CD14-positive monocyte (primary cell): Measurements from ENCODE around the gene RALA. TPM values are rescaled to one million over a fixed set of nuclear protein-coding genes. Genes with fewer than 3 reads are reported as not detected.

Experiments
- DNase-seq, 3 donors: peaks; one replicate each; pipeline ENCODE4 v3.0.0-alpha.2; 2011 to 2022
- H2AFZ ChIP-seq: 2 replicates; pipeline ENCODE4 v1.6.0; 2012; ENCODE audit warnings: mild to moderate bottlenecking, low read depth, low read length, inconsistent platforms; ENCODE audit not compliant: insufficient read depth, poor library complexity, severe bottlenecking
- H3K27ac ChIP-seq, 2 donors: 1 replicate in 1 of 2; 2 replicates in 1 of 2; pipeline ENCODE4 v1.5.1; 2012 to 2013; ENCODE audit warnings: low read length in 2 of 2, control low read depth in 1 of 2, inconsistent platforms in 1 of 2, low read depth in 1 of 2, mild to moderate bottlenecking in 1 of 2
- H3K27me3 ChIP-seq, 2 donors: one replicate each; pipeline versions ENCODE4 v1.6.0 to v1.6.1; 2011 to 2013; ENCODE audit warnings: low read length in 2 of 2; ENCODE audit not compliant: control insufficient read depth in 2 of 2, insufficient read depth in 2 of 2
- H3K36me3 ChIP-seq, 2 donors: replicated peaks in 1 of 2; 1 replicate in 1 of 2; 2 replicates in 1 of 2; pipeline versions ENCODE4 v1.5.1 to v1.6.1; 2012 to 2013; ENCODE audit warnings: low read length in 2 of 2, control low read depth in 1 of 2, inconsistent platforms in 1 of 2, mild to moderate bottlenecking in 1 of 2; ENCODE audit not compliant: insufficient read depth in 2 of 2, control insufficient read depth in 1 of 2
- H3K4me1 ChIP-seq, 2 donors: 1 replicate in 1 of 2; 2 replicates in 1 of 2; pipeline versions ENCODE4 v1.5.1 to v1.6.1; 2012 to 2013; ENCODE audit warnings: low read length in 2 of 2, control low read depth in 1 of 2, inconsistent platforms in 1 of 2, mild to moderate bottlenecking in 1 of 2, moderate library complexity in 1 of 2; ENCODE audit not compliant: insufficient read depth in 2 of 2, control insufficient read depth in 1 of 2
- H3K4me2 ChIP-seq: replicated peaks from 2 replicates; pipeline ENCODE3; 2012; ENCODE audit warnings: low read length, moderate library complexity, mild to moderate bottlenecking; ENCODE audit not compliant: poor library complexity, severe bottlenecking; ENCODE audit errors: extremely low read depth
- H3K4me3 ChIP-seq, 3 experiments: fragments of 200-600 bp in 1 of 3; sonication (generic) in 1 of 3; replicated peaks in 1 of 3; 1 replicate in 2 of 3; 2 replicates in 1 of 3; pipeline ENCODE4 v1.5.1; 2011 to 2013; ENCODE audit warnings: low read length in 3 of 3, mild to moderate bottlenecking in 3 of 3, control low read depth in 2 of 3, low read depth in 2 of 3, inconsistent platforms in 1 of 3, moderate library complexity in 1 of 3
- H3K79me2 ChIP-seq: 2 replicates; pipeline ENCODE4 v1.6.0; 2012; ENCODE audit warnings: mild to moderate bottlenecking, control low read depth, inconsistent platforms, low read length, moderate library complexity; ENCODE audit not compliant: insufficient read depth
- H3K9ac ChIP-seq: 2 replicates; pipeline ENCODE4 v1.6.0; 2017; ENCODE audit warnings: low read length, mild to moderate bottlenecking; ENCODE audit not compliant: insufficient read depth, poor library complexity, severe bottlenecking
- H3K9me3 ChIP-seq, 2 donors: replicated peaks in 1 of 2; 1 replicate in 1 of 2; 2 replicates in 1 of 2; pipeline versions ENCODE4 v1.5.1 to v1.6.1; 2012 to 2013; ENCODE audit warnings: low read length in 2 of 2, control low read depth in 1 of 2; ENCODE audit not compliant: control insufficient read depth in 1 of 2, insufficient read depth in 1 of 2
- H4K20me1 ChIP-seq: 2 replicates; pipeline ENCODE4 v1.6.0; 2012; ENCODE audit warnings: mild to moderate bottlenecking, low read length, control low read depth, moderate library complexity; ENCODE audit not compliant: insufficient read depth
- H3K27ac Mint-ChIP-seq, 7 donors: one replicate each; pipeline ENCODE4 v1.8.0; 2020; ENCODE audit warnings: mild to moderate bottlenecking in 7 of 7, mixed read lengths in 7 of 7, moderate library complexity in 6 of 7, inconsistent platforms in 2 of 7
- H3K27me3 Mint-ChIP-seq, 3 donors: one replicate each; pipeline ENCODE4 v1.8.0; 2021 to 2022; ENCODE audit warnings: low read depth in 3 of 3, mild to moderate bottlenecking in 3 of 3, mixed read lengths in 3 of 3, moderate library complexity in 3 of 3, inconsistent platforms in 1 of 3
- H3K36me3 Mint-ChIP-seq, 2 donors: one replicate each; pipeline ENCODE4 v1.8.0; 2020; ENCODE audit warnings: mixed read lengths in 2 of 2, inconsistent platforms in 1 of 2, mild to moderate bottlenecking in 1 of 2
- H3K4me1 Mint-ChIP-seq: one replicate; pipeline ENCODE4 v1.8.0; 2020; ENCODE audit warnings: mild to moderate bottlenecking, mixed read lengths
- H3K4me3 Mint-ChIP-seq, 2 donors: one replicate each; pipeline ENCODE4 v1.8.0; 2020; ENCODE audit warnings: mild to moderate bottlenecking in 2 of 2, mixed read lengths in 2 of 2, moderate library complexity in 1 of 2
- H3K9me3 Mint-ChIP-seq, 7 donors: one replicate each; pipeline ENCODE4 v1.8.0; 2020 to 2022; ENCODE audit warnings: mixed read lengths in 7 of 7, mild to moderate bottlenecking in 6 of 7, moderate library complexity in 6 of 7, inconsistent platforms in 2 of 7
- CTCF ChIP-seq: fragments of 200-600 bp; IDR thresholded peaks from one replicate; pipeline ENCODE4 v1.8.0; 2022; ENCODE audit warnings: antibody characterized with exemption, mild to moderate bottlenecking
- WGBS: methylation state at CpG from one replicate; pipeline ENCODE4 v1.1.5; 2013; ENCODE audit warnings: missing lambda C conversion rate; ENCODE audit not compliant: insufficient coverage; 5-methylcytosine and 5-hydroxymethylcytosine counted together
- intact Hi-C, 2 donors: fragments of 100-400 bp; cut with micrococcal nuclease; formaldehyde crosslinking; loops; one replicate each; pipeline versions ENCODE4 v1.15.0 to v1.15.1; 2023
- polyA plus RNA-seq, 3 donors: library from polyadenylated mRNA; depleted of rRNA in 1 of 3; unstranded in 2 of 3; stranded (reverse) in 1 of 3; fragments of 300-500 nt in 2 of 3; fragments of >200 nt in 1 of 3; fragmentation: Illumina TruSeq in 2 of 3; gene quantifications; 1 replicate in 2 of 3; 2 replicates in 1 of 3; pipeline ENCODE4 v1.2.3, GENCODE V29; 2012 to 2021

RALA gene
- polyA plus RNA-seq, 3 donors = 5.9 to 32.0 (median 30.8) TPM

DNA sequence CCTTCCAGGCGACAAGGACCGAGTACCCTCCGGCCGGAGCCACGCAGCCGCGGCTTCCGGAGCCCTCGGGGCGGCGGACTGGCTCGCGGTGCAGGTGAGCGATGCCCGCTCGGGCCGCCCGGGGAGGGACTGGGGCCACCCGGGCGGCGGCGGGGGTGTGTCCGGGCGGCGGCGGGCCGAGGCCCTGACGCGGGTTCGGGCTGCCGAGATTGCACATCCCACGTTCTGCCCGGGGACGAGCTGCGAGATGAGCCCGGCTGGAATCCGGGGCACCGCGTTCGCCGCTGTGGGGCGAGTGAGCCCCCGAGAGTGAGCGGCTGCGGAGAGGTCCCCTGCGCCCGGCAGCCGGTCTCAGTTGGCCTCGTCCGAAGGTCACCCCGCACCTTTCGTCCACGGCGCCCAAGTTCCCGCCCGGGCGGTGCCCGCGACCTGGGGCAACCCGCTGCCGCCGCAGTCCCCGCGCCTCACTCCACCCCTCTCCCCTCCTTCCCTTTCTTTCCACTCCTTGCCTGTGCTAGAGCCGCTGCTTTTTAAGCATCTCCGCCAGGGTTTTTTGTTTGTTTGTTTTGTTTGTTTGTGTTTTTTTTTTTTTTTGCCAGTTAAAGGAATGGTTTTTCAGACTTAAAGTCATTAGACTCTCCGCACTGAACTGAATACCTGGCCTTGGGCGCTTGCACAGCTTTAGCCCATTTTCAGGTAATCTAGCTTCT lies 515 bp downstream of the RALA start:
- Histone ChIP-seq H3K27ac (peak overlapping the region; percentile 78 to 94), H3K4me3 (peak overlapping the region; percentile 65 to 84 (median 71)), H3K79me2 (peaks cover 66% of the 10 kb centered on the region), H3K36me3 (no peaks in the 10 kb centered on the region), H3K27me3 (no peaks in the 10 kb centered on the region), H3K4me1 (peaks cover 34% of the 10 kb centered on the region in 2 donors), H3K9me3 (no peaks in the 10 kb centered on the region), H3K9ac (peak overlapping the region; percentile 93), H2AFZ (peak overlapping the region; percentile 93), H4K20me1 (peaks cover 31% of the 10 kb centered on the region), H3K4me2 (peak overlapping the region; percentile 88)
- no peaks in the 10 kb centered on the region for H3K9me3 Mint-ChIP-seq
- peaks cover 1 to 5% of the 10 kb centered on the region in 2 donors for H3K36me3 Mint-ChIP-seq
- TF ChIP-seq CTCF = no peak
- peak; percentile 7 to 27 (median 15) for DNase-seq
- peak overlapping the region; percentile 89 to 92 for H3K4me3 Mint-ChIP-seq
- H3K27ac Mint-ChIP-seq = peak overlapping the region; percentile 79 to 97 (median 93)
- WGBS = under 1% methylated on average over 61 of the region's 68 CpGs
- H3K4me1 Mint-ChIP-seq = peaks cover 42% of the 10 kb centered on the region
- no peaks in the 10 kb centered on the region for H3K27me3 Mint-ChIP-seq
- intact Hi-C loops = loop anchor here in 1 of 2 donors (5.0 kb wide), 2 partner anchors 42 to 108 kb away; no protein-coding TSS in a partner anchor

GRCh38 chr7:39624442-39624807 lies 1.1 kb downstream of the RALA start:
- H3K79me2 ChIP-seq = peaks cover 71% of the 10 kb centered on the region
- H3K27me3 ChIP-seq = no peaks in the 10 kb centered on the region
- H3K9me3 ChIP-seq = no peaks in the 10 kb centered on the region
- H3K4me1 ChIP-seq = peaks cover 34% of the 10 kb centered on the region in 2 donors
- peak overlapping the region; percentile 88 for H3K4me2 ChIP-seq
- peak overlapping the region; percentile 93 for H2AFZ ChIP-seq
- Mint-ChIP-seq H3K4me1 (peaks cover 42% of the 10 kb centered on the region), H3K9me3 (peaks cover 0 to under 1% (median 0%) of the 10 kb centered on the region in 7 donors), H3K27me3 (no peaks in the 10 kb centered on the region), H3K4me3 (peak overlapping the region; percentile 89 to 92), H3K27ac (peak overlapping the region in 6 of 7 donors; percentile 64 to 91 (median 79)), H3K36me3 (peaks cover 1 to 5% of the 10 kb centered on the region in 2 donors)
- peak overlapping the region in 1 of 2 donors; percentile 94 for H3K27ac ChIP-seq
- H3K36me3 ChIP-seq = no peaks in the 10 kb centered on the region
- H3K4me3 ChIP-seq = peak overlapping the region; percentile 65 to 84 (median 71)
- DNase-seq = peak in 2 of 3 donors; percentile 17 to 55
- TF ChIP-seq CTCF = no peak
- H4K20me1 ChIP-seq = peaks cover 33% of the 10 kb centered on the region
- intact Hi-C loops = loop anchor here in 1 of 2 donors (5.0 kb wide), 2 partner anchors 42 to 108 kb away; no protein-coding TSS in a partner anchor
- peak overlapping the region; percentile 93 for H3K9ac ChIP-seq
- 3% methylated on average over 3 of the region's 7 CpGs for WGBS
